ENCODE data around the gene RPRD1A.
"Not testable (repeated sequence)": the region's sequence is repeated elsewhere in the genome, so short reads cannot be mapped to it uniquely, and the experiment has no call there.

Gene RPRD1A

GRCh38 chr18:36075862-36076587 lies 8.7 kb upstream of the RPRD1A start:
- no peak for DNase-seq

DNA sequence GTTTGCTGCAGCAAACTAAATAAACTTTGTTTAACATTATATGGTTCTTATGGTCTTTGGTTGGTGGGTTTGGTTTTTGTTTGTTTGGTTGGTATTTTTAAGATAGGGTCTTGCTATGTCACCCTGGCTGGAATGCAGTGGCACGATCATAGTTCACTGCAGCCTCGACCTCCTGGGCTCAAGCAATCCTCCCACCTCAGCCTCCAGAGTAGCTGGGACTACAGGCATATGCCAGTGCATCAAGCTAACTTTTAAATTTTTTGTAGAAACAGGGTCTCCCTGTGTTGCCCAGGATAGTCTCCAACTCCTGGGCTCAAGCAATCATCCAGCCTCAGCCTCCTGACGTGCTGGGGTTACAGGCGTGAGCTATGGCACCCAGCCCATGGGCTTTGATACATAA lies 7.1 kb upstream of the RPRD1A start:
- DNase-seq, result no peak

- no peak for DNase-seq
Observed at GRCh38 chr18:36073676-36074075, 6.3 kb upstream of the RPRD1A start.

DNA sequence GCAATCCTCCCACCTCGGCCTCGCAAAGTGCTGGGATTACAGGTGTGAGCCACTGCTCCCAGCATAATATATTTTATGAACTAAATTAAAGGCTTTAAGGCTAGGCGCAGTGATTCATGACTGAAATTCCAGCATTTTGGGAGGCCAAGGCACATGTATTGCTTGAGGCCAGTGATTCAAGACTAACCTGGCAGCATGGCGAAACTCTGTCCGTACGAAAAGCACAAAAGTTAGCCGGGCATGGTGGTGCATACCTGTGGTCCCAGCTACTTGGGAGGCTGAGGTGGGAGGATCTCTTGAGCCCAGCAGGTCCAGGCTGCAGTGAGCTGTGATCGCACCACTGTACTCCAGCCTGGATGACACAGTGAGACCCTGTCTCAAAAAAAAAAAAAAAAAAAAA lies 5.0 kb upstream of the RPRD1A start:
- DNase-seq, result not testable (repeated sequence)

DNA sequence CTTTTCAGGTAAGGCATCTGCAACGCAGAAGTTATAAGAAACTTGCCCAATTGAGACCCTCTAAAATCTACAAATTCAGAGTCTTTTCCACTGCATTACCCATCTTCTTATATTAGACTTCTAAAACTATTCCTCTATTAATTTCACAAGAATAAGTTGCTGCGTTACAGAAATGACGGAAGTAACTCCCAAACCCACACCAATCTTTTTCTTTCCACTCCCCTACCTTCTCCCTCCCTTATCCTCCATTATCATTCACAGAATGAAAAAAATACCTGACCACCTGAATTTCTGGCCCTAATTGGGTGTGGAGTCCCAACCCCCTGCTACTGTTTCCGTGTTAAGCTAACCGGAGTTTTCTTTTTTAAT lies 689 bp downstream of the RPRD1A start:
- DNase-seq, result no peak

GRCh38 chr18:36066001-36066400 lies 1.4 kb downstream of the RPRD1A start:
- DNase-seq, result no peak

DNA sequence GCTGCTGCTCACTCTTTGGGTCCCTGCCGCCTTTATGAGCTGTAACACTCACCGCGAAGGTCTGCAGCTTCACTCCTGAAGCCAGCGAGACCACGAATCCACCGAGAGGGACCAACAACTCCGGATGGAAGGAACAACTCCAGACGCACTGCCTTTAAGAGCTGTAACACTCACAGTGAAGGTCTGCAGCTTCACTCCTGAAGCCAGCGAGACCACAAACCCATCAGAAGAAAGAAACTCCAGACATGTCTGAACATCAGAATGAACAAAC lies 2.6 kb downstream of the RPRD1A start:
- DNase-seq, result not testable (repeated sequence)

DNA sequence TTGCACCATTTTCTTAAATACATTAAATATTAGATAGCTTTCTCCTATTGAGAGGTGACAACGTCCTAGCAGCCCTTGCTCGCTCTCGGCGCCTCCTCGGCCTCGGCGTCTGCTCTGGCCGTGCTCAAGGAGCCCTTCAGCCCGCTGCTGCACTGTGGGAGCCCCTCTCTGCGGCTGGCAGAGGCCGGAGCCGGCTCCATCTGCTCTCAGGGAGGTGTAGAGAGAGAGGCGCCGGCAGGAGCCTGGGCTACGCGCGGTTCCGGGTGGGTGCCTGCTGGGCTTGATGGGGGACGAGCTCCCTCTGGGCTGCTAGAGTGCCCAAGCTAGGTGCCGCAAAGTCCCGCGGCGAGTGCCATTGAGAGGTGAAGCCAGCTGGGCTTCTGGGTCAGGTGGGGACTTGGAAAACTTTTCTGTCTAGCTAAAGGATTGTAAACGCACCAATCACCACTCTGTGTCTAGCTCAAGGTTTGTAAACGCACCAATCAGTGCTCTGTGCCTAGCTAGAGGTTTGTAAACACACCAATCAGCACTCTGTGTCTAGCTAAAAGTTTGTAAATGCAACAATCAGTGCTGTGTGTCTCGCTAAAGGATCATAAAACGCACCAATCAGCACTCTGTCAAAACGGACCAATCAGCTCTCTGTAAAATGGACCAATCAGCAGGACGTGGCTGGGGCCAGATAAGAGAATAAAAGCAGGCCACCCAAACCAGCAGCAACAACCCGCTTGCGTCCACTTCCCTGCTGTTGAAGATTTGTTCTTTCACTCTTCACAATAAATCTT lies 3.1 kb downstream of the RPRD1A start:
- DNase-seq, result no peak

DNA sequence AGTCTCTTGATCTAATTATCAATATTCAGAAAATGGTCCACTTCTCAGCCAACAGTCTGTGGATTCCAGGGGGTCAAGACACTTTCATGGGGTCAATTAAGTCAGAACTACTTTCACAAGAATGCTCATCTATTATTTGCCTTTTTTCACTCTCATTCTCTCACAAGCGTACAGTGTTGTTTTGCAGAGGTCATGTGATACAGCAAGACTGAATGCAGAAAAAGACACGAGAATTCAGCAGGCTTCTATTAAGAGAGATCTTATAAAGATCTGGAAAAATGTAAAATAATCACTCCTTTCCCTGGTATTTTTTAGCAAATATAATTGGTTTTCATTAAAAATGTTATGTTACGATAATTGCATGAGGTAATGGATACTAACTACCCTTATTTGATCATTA lies 8.7 kb downstream of the RPRD1A start:
- no peak for DNase-seq

- no peak for DNase-seq
Observed at GRCh38 chr18:36051760-36052159, 15.6 kb downstream of the RPRD1A start.

DNA sequence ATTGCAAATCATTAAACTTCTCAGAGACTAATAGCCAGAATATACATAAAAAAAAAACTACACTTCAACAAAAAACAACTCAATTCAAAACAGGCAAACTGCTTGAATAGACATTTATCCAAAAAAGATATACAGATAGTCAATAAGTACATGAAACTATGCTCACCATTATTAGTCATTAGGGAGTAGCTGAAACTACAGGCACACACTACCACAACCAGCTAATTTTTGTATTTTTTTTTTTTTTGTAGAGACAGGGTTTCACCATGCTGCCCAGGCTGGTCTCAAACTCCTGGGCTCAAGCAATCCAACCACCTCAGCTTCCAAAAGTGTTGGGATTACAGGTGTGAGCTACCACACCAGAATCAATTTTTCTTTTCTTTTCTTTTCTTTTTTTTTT lies 16.9 kb downstream of the RPRD1A start:
- no peak for DNase-seq

DNA sequence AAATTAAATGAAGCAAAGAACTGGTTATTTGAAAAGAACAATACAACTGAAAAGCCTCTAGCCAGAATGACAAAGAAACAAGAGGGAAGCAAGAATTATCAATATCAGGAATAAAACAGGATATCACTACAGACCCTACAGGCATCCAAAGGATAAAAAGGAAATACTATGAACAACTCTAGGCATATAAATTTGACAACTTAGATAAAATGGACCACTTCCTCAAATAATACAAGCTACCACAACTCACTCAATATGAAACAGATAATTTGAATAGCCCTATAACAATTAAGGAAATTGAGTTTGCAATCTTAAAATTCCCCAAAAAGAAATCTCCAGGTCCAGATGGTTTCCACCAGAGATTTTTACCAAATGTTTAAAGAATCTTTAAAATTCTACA lies 19.8 kb downstream of the RPRD1A start:
- no peak for DNase-seq

GRCh38 chr18:36046898-36047297 lies 20.5 kb downstream of the RPRD1A start:
- DNase-seq, result no peak

DNA sequence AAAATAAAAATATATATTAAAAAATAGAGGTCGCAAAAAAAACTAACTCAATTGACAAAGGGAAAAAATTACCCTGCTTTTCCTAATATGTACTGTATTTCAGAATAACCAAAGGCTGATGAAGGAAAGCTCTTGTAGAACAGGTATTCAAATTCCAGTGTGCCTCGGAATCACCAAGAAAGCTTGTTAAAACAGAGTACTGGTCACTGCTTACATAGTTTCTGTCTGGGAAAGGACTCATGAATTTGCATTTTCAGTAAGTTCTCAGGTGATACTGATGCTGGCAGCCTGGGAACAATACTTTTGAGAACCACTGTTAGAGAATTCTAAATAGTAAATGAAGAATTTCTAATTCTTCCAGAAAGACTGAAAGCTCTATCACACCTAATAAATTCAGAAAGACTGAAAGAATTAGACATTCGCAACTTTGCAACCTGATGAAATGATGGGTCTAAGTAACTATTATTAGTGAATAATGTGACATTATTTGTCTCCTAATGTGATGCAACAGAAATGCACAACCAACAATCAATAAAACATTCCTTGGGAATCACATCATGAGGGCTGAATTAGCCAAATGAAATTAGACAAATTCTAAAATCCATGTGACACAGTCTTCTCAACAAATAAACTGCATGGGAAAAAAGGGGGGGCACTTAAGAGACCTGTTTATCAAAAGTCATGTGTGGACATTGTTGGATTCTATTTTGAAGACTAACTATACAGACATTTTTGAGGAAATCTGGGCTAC lies 21.9 kb downstream of the RPRD1A start:
- no peak for DNase-seq

- no peak for DNase-seq
Observed at GRCh38 chr18:36043153-36043552, 24.2 kb downstream of the RPRD1A start.

DNA sequence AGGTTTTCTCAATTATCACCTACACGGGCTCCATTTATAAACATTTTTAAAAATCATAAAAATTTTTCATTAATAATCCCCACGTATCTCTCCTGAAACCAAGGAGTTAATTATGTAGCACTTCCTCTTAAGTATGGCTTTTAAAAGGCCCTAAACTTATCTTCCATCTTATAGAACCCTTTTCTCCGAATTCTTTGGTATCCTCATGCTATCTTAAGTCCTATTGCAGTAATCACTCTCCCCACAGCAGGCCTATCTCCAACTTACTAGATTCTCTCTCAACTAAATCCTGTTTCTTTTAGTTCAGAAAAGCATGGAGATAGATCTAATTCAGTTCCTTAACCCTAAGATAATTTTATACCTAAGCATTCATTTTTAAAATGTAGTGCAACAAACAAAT lies 26.2 kb downstream of the RPRD1A start:
- DNase-seq, result no peak

GRCh38 chr18:36038102-36038663 lies 29.2 kb downstream of the RPRD1A start:
- no peak for DNase-seq

GRCh38 chr18:36035253-36035652 lies 32.1 kb downstream of the RPRD1A start:
- no peak for DNase-seq

DNA sequence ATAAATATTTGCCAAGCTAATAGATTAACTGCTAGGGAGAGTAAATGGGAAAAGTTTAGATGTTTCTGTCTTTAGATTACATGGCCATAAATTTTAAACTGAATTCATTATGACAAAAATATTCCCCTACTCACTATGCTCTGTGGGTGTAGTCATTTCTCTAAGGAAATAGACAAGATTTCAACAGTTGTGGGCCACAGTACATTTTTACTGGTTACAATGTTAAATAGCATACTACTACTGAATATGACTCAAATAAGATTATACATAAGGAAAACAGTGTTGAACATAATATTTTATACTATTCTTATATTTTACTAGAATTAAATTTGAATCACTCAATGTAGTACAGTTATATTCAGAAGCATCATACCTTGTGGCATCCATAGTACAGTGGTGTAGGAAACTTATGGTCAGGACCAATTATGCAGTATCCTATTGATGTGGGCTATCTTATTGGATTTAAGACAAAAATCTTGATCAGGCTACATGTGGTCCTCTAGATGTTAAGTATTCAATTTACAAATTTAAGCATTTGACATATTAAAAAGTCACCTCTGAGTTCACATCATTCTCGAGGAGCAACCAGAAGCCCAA lies 33.0 kb downstream of the RPRD1A start:
- no peak for DNase-seq

GRCh38 chr18:36031903-36032302 lies 35.5 kb downstream of the RPRD1A start:
- no peak for DNase-seq

DNA sequence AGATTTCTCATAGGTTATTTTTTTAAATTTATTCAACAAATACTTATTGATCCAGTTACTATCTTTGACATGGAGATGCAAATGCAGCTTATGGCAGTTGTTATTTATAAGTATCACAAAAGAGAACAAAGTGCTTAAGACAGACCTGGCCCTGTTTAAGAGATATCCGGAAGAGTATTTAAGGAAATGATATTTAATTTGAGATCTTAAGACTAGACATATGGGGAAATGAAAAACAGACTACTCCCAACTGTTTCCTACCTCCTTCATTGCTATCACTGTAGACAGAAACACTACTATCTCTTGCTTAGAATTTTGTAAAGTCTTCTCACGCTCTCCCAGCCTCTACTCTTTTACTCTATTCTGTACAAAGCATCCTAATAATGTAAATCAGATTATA lies 36.0 kb downstream of the RPRD1A start:
- DNase-seq, result no peak

GRCh38 chr18:36028859-36029258 lies 38.5 kb downstream of the RPRD1A start:
- DNase-seq, result no peak

DNA sequence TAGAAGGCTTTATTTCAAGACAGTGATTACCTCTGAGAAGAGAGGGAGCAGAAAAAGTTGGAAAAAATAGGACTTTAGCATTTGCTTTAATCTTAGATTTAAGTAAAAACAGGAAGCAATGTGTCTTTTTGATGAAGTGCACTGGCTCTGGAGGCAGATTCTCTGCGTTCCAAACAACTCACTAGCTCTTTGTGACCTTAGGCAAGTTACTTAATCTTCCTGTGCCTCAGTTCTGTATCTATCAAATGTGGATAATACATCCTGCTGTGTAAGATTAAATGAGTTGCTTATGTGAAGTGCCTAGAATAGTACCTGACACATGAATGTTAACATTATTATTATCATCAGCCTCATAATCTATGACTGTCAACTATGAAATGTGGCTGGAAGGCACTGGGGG lies 42.3 kb downstream of the RPRD1A start:
- DNase-seq, result no peak

Data from CD4-positive, alpha-beta T cell treated with Interleukin-17A for 4 hours (primary cell).